HG02938 (cell line): ENCODE data around the gene LRRC56.

Experiments
- ATAC-seq: cut with Tn5 transposase; IDR thresholded peaks from one replicate; pipeline ENCODE4 v1.9.1; 2021; ENCODE audit warnings: mild to moderate bottlenecking, moderate library complexity; ENCODE audit not compliant: unreplicated experiment

LRRC56 gene

GRCh38 chr11:537622-538430 is 499 bp downstream of the LRRC56 start:
- no peak for ATAC-seq

- no peak for ATAC-seq
Observed at GRCh38 chr11:538431-539051, 1.2 kb downstream of the LRRC56 start.

GRCh38 chr11:539971-540481 is 2.7 kb downstream of the LRRC56 start:
- no peak for ATAC-seq

- no peak for ATAC-seq
Observed at GRCh38 chr11:540583-541432, 3.5 kb downstream of the LRRC56 start.

GRCh38 chr11:541433-541885 is 4.1 kb downstream of the LRRC56 start:
- ATAC-seq = no peak

- ATAC-seq = no peak
Observed at GRCh38 chr11:544817-545166, 7.5 kb downstream of the LRRC56 start.

- ATAC-seq = no peak
Observed at GRCh38 chr11:545171-545570, 7.8 kb downstream of the LRRC56 start.

- ATAC-seq = no peak
Observed at GRCh38 chr11:548700-549603, 11.6 kb downstream of the LRRC56 start.

GRCh38 chr11:550021-550745 is 12.9 kb downstream of the LRRC56 start:
- no peak for ATAC-seq

- ATAC-seq = no peak
Observed at GRCh38 chr11:550746-551085, 13.4 kb downstream of the LRRC56 start.

- ATAC-seq = no peak
Observed at GRCh38 chr11:551131-551530, 13.8 kb downstream of the LRRC56 start.

- no peak for ATAC-seq
Observed at GRCh38 chr11:551596-551995, 14.3 kb downstream of the LRRC56 start.

- ATAC-seq = no peak
Observed at GRCh38 chr11:553083-553987, 16.0 kb downstream of the LRRC56 start.

GRCh38 chr11:553988-554340 is 16.6 kb downstream of the LRRC56 start:
- ATAC-seq = no peak

- peak; percentile 44 for ATAC-seq
Observed at GRCh38 chr11:554428-555226, 17.3 kb downstream of the LRRC56 start.

GRCh38 chr11:555227-555779 is 18.0 kb downstream of the LRRC56 start:
- ATAC-seq = no peak

GRCh38 chr11:555780-556661 is 18.7 kb downstream of the LRRC56 start:
- ATAC-seq = no peak
